SK-N-MC (cell line): Measurements from ENCODE around the gene RIOK3.

ENCODE experiments used
- EZH2 ChIP-seq: fragments of 200-600 bp; sonication (generic); IDR thresholded peaks from one replicate; pipeline ENCODE4 v1.6.1; 2017; ENCODE audit warnings: antibody characterized with exemption
- FOXP2 ChIP-seq: optimal IDR thresholded peaks from 2 replicates; pipeline ENCODE3; 2011; ENCODE audit warnings: mild to moderate bottlenecking, moderate library complexity; ENCODE audit not compliant: insufficient read depth; ENCODE audit errors: extremely low read length, control extremely low read depth
- POLR2AphosphoS5 ChIP-seq: IDR thresholded peaks from 2 replicates; pipeline ENCODE4 v1.6.1; 2012; ENCODE audit warnings: mild to moderate bottlenecking, low read depth, low read length, borderline replicate concordance

DNA sequence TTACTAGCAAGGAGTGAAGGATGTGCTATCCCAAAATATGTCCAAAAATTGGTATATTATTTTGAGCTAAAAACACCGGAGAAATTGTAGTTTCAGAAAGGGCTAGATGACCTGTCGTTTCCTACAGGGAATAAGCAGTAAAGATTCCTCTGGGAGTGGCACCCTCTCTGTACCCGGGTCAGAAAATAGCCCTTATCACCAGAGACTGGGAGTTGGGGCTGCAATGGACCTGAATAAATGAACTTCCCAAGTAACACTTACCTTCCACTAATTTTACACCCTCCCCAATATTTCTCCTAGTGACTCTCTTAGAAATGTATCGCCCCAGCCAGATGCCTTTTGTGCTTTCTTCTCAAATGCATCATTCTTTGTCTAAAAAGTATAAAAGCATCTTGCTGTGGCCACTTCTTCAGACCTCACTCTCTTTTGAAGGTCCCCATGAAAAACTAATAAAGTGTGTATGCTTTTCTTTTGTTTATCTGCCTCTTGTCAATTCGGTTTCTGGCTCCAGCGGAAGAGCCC, 49.5 kb downstream of the RIOK3 start:
- no peak for TF ChIP-seq EZH2
- TF ChIP-seq FOXP2, result no peak
- no peak for TF ChIP-seq POLR2AphosphoS5
